Iris pigment epithelial cell (primary cell): ENCODE data around the gene ZNF512B.
"Not testable (repeated sequence)": the region's sequence is repeated elsewhere in the genome, so short reads cannot be mapped to it uniquely, and the experiment has no call there.

Source experiments
- DNase-seq: peaks from one replicate; pipeline ENCODE4 v3.0.0-alpha.2; 2011; ENCODE audit warnings: low read depth

The ZNF512B gene

GRCh38 chr20:63934271-63935068 lies 35.3 kb downstream of the ZNF512B start:
- no peak for DNase-seq

DNA sequence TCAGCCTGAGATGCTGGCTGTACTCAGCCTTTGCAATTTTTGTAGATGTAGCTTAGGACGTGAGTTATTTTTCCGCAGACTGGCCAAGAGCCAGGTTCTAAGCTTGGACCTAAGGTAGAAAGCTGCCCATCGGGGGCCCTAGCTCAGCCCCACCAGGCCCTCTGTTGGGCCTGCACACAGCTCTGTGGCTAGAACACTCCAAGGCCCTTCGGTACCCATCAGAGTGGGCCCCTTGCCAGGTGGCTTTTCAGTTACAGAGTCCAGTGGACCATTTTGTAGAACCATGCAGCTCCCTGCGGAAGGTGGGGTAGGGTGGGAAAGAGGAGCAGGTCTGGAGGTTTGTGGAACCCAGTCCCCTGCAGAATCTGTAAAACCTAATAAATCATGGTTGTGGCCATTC lies 36.1 kb downstream of the ZNF512B start:
- no peak for DNase-seq

DNA sequence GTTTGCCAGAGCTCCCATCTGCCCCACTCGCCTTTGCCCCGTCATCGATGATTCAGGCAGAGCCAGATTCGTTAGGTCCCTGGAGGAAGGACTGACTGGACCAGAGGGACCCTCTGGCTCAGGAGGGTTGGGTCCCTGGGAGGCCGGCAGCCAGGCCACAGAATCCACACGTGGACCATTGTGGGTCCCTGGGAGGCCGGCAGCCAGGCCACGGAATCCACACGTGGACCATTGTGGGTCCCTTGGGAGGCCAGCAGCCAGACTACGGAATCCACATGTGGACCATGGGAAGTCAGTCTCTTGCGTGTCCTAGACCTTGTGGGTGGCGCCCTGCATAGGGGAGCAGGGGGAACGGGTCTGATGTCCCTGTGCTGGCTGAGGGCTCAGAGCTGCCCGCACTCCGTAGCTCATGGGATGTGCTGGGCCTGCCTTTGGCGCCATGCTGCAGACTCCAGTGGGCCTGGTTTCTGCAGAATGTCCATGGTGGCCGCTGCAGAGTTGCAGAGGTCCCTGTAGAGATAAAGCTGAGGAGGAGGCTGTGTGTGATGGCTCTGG lies 37.0 kb downstream of the ZNF512B start:
- DNase-seq, result no peak

GRCh38 chr20:63931735-63932134 lies 38.0 kb downstream of the ZNF512B start:
- no peak for DNase-seq

DNA sequence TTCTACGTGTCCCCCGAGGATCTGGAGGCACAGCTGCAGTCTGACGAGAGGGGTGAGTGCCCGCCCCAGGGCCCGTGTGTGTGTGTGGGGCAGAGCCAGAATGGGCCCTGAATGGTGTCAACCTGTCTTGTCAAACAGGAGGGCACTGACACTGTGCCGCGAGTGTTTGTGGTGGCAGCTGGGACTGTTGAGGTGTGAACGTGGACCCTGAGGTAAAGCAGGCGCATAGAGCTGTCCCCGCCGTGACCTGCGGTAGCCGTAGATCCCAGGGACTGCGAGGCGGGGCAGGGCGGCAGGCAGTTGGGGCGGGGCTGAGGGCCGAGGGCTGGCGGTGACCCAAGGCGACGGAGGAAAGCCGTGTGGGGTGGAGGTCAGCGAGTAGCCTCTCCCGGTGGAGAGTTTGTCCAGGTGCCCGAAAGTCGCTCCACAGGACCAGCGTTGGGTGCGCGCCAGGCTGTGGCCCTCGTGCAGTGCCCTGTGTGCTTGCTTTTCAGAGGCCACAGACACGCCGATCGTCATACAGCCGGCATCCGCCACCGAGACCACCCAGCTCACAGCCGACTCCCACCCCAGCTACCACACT lies 38.7 kb downstream of the ZNF512B start:
- no peak for DNase-seq

DNA sequence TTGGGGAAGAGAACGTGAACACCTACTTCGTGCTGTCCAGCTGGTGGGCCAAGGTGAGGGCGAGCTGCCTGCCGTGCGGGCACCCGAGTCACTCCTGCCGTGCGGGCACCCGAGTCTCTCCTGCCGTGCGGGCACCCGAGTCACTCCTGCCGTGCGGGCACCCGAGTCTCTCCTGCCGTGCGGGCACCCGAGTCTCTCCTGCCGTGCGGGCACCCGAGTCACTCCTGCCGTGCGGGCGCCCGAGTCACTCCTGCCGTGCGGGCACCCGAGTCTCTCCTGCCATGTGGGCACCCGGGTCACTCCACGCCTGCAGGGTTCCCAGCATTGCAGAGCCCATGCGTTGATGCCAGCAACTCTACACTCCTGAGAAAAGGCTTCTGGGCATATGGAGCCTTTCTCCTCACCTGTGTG lies 40.3 kb downstream of the ZNF512B start:
- not testable (repeated sequence) for DNase-seq

GRCh38 chr20:63929071-63929470 lies 40.7 kb downstream of the ZNF512B start:
- no peak for DNase-seq

DNA sequence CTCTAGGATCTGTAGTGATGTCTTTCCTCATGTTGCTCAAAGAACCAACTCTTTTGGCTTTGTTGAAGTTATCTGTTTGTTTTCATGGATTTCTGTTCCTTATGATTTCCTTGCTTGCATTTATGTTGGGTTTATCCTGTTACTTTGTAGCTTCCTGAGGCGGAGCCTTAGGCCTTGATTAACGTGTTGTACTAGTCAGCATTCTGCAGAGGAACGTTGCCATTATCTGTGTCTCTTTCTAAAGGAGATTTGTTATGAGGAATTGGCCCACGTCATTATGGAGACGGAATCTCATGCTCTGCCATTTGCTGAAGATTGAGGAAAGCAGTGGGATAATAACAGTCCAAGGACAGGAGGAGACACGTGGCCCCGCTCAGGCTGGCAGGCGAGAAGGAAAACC lies 43.4 kb downstream of the ZNF512B start:
- DNase-seq, result no peak

DNA sequence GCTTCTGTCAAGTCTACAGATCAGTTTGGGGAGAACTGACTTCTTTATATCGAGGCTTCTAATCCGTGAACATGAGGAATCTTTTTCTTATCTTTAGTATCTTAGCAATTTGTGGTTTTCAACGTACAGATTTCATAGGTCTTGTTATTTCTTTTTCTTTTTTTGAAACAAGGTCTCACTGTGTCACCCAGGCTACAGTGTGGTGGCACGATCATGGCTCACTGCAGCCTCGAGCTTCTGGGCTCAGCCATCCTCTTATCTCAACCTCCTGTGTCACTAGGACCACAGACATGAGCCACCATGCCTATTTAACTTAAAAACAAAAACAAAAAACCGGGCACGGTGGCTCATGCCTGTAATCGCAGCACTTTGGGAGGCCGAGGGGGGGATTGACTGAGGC lies 45.5 kb downstream of the ZNF512B start:
- DNase-seq, result no peak

DNA sequence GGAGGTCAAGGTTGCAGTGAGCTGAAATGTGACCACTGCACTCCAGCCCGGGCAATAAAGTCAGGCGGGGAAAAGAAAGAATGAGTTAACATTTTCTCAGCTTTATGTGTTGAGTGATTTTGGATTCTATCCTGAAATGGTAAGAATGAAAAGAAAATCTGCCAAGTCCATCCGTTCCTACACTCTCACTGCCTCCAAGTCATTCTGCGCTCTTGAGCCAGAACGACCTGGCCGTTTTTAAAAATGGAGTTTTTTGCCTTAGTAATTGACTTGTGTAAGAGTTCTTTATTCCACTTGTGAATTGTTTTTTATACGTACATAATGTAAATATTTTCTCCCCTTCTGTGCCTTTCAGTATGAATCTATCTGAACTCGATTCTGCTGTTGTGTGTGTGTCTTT lies 46.1 kb downstream of the ZNF512B start:
- no peak for DNase-seq

- no peak for DNase-seq
Observed at GRCh38 chr20:63920226-63920625, 49.5 kb downstream of the ZNF512B start.

DNA sequence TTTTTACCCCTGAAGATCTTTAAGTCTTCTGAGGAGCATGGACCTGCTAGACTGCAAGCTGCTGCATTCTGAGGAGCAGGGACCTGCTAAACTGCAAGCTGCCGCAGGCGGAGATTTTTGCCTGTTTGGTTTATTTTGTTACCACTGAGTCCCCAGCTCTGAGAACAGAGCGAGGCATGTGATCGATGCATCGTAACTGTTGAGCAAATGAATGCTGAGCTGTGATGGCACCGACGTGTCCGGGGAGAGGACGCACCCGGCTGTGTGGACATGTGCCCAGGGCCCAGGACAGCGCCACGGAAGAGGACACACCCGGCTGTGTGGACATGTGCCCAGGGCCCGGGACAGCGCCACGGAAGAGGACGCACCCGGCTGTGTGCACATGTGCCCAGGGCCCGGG lies 50.6 kb downstream of the ZNF512B start:
- no peak for DNase-seq

DNA sequence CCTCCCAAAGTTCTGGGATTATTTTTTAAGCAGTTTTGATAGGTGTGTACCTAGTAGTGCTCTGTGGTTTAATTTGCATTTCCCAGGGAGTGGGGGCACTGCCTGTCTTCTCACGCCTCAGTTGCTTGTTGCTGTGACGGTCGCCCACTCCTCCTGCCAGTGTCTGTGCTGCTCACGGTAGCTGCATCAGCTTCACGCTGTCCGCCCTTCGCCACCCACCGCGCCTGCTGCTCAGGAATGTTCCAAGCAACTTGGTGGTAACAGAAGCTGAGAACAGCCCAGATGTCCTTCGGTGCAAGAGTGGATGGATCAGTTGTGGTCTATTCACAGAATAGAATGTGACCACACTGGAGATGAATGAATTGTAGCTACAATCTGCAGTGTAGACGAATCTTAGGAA lies 51.9 kb downstream of the ZNF512B start:
- DNase-seq, result peak; percentile 21

GRCh38 chr20:63916371-63916939 lies 53.3 kb downstream of the ZNF512B start:
- DNase-seq, result not testable (repeated sequence)

GRCh38 chr20:63915471-63915870 lies 54.3 kb downstream of the ZNF512B start:
- no peak for DNase-seq

GRCh38 chr20:63913768-63914167 lies 56.0 kb downstream of the ZNF512B start:
- DNase-seq, result no peak

DNA sequence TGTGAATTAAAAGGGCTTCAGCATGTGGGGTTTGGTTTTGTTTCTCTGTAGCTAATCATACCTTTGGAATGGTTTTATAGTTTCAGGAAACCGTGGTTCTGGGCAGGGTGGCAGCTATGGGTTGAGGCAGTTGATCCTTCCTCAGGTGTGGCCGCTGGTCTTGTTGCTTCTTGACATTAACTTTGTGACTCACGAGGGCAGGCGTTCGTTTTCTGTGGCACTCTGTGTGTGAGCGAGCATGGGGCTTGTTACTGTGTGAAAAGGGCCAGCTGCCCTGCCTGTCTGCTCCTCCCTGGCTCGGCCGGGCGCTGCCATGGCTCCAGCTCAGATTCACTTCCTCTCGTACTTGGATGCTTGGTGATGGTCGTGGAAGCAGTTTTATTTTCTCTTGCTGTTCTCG lies 58.6 kb downstream of the ZNF512B start:
- no peak for DNase-seq

- no peak for DNase-seq
Observed at GRCh38 chr20:63908008-63908682, 61.6 kb downstream of the ZNF512B start.
